Myocyte (in vitro differentiated cells): ENCODE measurements around the gene RGS9. TPM values are rescaled to one million over a fixed set of nuclear protein-coding genes. Genes with fewer than 3 reads are reported as not detected.
"Not testable (repeated sequence)": the region's sequence is repeated elsewhere in the genome, so short reads cannot be mapped to it uniquely, and the experiment has no call there.

Experiments used
- DNase-seq: peaks from one replicate; pipeline ENCODE4 v3.0.0-alpha.2; 2012; ENCODE audit warnings: low read depth
- polyA plus RNA-seq: library from polyadenylated mRNA; unstranded; fragments of >200 nt; gene quantifications from one replicate; pipeline ENCODE4 v1.2.1, GENCODE V29; 2012; ENCODE audit warnings: missing spikeins
- total RNA-seq: library from RNA; depleted of rRNA; stranded (reverse); fragments of >200 nt; gene quantifications from 2 replicates; pipeline ENCODE4 v1.2.3, GENCODE V29; 2014

RGS9 gene
- total RNA-seq, result 0.10 and 0.96 TPM in 2 replicates
- polyA plus RNA-seq, result 5.5 TPM

DNA sequence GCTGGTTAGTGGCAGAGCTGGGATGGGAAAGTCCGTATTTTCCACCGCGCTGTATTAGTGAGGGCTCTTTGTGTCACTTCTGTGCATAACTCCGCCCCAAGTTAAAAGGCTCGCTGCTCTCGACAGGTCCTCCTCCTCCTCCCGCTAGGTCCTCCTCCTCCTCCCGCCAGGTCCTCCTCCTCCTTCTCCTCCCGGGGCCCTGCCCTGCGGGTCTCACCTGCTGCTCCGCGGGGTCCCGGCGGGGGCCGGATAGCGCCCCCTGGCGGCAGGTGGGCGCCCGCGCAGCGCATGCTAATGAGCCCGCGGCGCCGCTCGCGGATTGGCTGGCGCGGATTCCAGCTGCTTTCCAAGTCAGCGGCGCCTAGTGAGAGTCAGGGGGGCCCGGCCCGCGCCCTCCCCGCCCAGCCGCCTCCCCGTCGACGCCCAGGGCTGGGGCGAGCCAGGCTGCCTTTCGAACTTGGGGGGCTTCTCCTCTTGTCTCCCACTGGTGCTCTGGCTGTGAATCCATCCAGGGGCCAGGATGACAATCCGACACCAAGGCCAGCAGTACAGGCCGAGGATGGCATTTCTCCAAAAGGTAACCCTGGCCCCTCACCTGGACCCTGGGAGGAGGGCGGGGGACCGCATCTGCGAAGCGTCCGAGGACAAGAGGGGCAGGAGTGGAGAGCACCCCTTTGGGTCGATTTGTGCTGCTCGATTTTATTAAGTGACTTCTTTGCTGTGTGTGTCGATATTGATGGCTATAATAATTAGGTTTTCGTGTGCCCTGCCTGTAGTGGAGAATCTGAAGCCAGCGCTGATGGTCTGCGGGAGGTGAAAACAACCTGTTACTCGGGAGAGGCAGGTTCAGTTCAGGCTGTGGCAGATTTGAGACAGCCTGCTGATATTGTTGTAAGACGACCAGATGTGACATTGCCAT is at the start of gene RGS9:
RGS9 (plus strand) TSS at position 350 of the 919 bp plus-strand sequence; CDS start at position 521, 171 bp downstream.
- peak; percentile 68 for DNase-seq

DNA sequence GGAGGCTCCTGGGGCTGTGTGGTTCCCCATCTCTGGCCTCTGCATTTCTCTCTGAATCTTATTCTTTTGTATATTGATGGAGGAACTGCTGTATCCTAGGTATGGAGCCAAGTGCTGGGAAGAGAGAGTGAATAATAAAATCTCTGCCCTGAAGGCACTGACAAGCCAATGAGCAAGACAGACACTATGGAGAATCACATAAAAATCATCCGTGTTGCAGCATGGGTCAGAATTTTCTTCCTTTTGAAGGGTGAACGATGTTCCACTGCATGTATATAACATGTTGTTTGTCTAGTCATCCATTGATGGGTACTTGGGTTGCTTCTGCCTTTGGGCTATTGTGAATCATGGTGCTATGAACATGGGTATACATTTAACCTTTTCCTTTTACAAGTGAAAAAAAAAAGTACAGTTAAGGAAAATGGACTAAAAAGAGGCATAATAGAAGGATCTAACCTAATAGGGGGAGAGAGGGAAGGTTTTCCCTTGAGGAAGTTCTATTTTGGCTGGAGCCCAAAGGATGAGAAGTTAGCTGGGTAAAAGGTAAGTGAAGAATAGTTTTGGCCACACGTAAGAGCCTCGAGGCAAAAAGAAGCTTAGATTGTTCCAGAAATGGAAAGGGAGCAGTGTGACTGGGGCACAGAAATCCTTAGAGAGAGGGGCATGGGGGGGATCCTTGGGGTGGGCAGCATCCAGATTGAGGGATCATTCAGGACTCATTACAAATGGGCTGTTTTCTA is 48.4 kb upstream of the RGS9 start:
- DNase-seq, result no peak

DNA sequence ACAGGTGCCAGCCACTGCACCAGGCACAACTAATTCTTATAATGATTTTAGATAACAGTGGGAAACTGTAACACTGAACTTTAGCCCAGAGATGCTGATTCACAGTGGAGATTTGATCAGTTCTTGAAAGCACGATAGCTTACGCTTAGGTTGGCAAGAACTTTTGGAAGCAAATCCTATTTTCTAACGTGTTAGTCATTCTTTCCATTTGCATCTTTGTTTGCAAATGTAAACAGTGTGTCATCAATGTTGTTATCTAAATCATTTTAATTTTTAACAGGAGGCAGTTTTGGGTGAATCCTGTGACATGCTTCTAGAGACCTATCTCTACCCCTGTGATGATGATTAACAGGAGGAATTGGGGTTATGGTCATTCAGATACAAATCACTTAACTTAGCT is 44.9 kb upstream of the RGS9 start:
- DNase-seq, result no peak

DNA sequence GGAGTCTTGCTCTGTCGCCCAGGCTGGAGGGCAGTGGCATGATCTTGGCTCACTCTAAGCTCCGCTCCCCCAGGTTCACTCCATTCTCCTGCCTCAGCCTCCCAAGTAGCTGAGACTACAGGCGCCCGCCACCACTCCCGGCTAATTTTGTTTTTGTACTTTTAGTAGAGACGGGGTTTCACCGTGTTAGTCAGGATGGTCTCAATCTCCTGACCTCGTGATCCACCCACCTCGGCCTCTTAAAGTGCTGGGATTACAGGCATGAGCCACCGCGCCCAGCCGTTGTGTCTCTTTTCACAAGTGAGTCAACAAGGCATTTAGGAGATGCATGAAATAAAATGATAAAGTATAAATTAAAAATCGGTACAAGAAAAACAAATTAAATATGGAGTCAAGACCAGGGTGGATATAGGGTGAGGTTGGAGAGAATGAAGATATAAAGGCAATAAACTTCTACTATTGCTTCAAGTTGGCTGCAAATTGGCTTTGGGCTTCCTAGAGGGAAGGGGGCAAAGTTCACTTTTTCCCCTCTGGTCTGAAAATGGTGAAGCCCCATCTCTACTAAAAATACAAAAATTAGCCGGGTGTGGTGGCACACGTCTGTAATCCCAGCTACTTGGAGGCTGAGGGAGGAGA is 44.3 kb upstream of the RGS9 start:
- DNase-seq, result not testable (repeated sequence)

DNA sequence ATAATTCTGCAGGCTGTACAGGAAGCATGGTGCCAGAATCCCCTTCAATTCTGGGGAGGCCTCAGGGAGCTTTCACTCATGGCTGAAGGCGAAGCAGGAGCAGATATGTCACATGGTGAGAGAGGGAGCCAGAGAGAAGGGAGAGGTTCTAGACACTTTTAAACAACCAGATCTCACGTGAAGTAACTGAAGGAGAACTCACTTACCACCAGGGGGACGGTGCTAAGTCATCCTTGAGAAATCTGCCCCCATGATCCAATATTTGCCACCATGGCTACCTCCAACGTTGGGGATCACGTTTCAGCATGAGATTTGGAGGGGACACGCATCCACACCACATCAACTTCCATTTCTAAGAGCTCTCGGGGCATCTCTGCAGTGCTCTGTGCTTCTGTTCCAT is 43.2 kb upstream of the RGS9 start:
- DNase-seq, result no peak

DNA sequence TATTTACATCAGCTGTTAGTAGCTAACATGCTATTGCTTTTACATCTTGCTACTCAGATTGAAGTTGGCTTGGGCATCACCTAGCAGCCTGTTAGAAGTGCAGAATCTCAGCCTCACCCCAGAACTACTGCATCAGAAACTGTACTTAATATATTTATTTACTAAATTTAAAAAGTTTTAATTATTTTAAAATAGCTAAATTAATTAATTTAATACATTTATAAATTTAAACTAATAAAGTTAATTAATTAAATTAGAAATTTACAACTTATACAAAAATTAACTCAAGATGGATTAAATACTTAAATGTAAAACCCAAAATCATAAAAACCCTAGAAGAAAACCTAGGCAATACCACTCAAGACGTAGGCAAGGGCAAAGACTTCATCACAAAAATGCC is 41.7 kb upstream of the RGS9 start:
- DNase-seq, result no peak

DNA sequence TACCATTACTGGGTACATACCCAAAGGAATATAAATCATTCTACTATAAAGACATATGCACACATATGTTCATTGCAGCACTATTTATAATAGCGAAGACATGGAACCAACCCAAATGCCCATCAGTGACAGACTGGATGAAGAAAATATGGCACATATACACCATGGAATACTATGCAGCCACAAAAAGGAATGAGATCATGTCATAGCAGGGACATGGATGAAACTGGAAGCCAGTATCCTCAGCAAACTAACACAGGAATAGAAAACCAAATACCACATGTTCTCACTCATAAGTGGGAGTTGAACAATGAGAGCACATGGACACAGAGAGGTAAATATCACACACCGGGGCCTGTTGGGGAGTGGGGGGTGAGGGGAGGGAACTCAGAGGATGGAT is 40.8 kb upstream of the RGS9 start:
- not testable (repeated sequence) for DNase-seq

DNA sequence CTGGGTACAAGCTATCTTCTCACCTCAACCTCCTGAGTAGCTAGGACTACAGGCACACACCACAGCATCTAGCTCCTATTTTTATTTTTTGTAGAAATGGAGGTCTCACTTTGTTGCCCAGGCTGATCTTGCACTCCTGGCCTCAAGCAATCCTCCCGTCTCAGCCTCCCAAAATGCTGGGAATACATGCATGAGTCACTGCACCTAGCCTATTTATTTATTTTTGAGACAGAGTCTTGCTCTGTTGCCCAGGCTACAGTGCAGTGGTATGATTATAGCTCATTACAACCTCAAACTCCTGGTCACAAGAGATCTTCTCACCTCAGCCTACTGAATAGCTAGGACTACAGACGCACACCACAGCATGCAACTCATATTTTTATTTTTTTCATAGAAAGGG is 40.1 kb upstream of the RGS9 start:
- DNase-seq, result no peak

DNA sequence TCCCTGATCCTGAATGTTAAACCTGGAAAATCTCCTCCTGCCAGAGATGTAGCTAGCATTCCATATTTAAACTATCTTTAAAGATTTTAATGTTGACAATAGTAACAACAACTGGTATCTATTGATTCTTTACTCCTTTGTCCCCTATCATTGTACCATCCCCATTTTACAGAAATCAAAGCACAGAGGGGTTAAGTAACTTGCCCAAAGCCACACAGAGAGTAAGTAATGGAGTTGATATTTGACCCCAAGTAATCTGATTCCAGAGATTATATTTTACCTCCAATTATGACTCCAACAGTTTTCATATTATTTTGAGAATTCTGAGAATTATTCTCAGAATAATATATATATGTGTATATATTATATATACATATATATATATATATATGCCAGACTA is 37.7 kb upstream of the RGS9 start:
- DNase-seq, result no peak

DNA sequence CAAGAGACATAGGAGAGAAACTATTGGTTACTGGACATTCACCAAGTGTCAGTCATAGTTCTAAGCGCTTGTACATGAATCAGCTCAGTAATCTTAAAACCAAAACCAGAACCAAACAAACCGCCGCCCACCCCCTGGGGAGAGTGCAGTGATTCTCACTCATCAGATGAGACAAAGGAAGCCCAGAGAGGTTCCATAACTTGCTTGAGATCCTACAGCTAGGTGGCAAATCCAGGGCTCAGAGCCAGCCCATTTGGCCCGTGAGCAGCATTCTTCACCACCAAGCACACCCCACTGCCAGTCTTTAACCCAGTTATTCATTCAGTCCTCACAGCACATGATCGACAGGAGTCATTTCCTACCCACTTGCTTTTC is 37.2 kb upstream of the RGS9 start:
- DNase-seq, result peak; percentile 90

DNA sequence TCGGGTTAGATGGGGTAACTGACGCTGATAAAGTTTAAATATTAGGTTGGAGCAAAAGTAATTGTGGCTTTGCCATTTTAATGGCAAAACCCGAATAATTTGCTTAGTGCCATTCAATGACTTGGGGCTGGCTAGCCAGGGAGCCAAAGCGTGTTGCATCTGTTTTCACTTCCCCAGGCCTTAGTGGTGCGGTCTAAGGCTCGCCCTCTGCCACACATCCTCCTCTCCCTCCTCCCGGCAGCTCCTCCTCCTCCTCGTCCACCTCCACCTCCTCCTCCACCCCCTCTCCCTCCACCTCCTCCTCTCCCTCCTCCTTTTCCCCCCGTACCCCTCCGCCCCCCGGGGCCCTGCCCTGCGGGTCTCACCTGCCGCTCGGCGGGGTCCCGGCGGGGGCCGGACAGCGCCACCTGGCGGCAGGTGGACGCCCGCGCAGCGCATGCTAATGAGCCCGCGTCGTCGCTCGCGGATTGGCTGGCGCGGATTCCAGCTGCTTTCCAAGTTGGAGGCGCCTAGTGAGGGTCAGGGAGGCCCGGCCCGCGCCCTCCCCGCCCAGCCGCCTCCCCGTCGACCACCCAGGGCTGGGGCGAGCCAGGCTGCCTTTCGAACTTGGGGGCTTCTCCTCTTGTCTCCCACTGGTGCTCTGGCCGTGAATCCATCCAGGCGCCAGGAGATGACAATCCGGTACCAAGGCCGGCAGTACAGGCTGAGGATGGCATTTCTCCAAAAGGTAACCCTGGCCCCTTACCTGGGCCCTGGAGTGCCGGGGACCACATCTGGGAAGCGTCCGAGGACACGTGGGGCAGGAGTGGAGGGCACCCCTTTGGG is 36.6 kb upstream of the RGS9 start:
- peak; percentile 78 for DNase-seq

DNA sequence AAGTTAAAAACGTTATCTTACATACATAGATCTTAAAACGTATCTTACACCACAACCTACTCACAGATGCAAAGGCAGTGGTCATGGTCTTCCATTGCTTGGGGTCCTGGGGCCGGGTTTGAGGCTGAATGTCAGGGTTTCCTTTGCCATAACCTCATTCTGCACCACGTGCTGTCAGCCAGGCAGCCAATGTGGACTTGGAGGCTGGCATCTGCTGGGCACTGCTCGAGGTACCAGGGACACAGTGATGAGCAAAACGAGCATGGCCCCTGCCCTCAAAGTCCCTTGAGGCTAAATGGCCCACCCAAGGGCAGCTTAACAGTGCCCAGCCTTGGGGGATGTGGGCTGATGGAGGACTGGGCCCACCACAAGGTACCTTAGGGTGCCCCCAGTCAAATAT is 35.8 kb upstream of the RGS9 start:
- DNase-seq, result no peak

DNA sequence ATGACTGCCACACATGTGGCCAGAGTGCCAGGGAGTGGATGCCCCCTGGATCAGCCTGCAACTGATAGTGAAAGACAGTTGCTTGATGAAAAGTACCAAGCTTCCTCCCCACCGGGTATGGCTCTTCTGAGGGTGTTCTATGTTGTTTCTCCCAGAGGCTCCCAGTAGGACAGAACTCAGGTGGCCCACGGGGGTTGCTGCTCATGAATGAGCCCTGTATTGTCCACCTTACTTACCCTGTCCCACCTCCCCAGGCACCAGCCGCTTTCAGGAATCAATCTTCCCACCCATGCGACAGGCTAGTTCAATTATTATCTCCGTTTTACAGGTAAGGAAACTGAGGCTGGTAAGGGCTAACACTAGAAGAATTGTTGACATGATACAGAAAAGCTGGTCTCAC is 34.9 kb upstream of the RGS9 start:
- no peak for DNase-seq

DNA sequence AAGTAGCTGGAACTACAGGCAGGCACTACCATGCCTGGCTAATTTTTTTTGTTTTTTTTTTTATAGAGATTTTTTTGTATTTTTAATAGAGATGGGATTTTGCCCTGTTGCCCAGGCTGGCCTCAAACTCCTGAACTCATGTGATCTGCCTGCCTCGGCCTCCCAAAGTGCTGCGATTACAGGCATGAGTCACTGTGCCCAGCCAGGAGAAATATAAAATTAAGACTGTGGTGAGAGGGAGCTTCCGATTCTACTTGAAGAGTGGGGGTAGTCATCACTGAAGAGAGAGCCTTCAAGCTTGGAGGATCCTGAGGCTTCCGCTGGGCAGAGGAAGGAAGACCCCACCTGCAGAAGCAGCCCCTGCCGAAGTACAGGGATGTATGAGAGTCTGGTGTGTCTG is 34.4 kb upstream of the RGS9 start:
- DNase-seq, result no peak

DNA sequence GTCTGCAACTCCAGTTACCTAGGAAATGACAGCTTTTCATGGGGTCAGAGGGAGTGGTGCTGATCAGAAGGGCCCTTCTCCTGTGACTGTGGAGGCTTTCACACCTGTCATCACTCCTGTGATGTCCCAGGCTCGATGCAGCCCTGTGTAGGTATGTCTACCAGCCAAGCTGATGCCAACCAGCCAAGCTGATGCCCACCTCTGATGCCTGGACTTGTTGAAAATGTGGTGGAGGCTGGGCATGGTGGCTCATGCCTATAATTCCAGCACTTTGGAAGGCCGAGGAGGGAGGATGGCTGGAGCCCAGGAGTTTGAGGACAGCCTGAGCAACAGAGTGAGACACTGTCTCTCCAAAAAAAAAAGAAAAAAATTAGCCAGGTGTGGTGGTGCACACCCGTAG is 33.7 kb upstream of the RGS9 start:
- DNase-seq, result no peak

DNA sequence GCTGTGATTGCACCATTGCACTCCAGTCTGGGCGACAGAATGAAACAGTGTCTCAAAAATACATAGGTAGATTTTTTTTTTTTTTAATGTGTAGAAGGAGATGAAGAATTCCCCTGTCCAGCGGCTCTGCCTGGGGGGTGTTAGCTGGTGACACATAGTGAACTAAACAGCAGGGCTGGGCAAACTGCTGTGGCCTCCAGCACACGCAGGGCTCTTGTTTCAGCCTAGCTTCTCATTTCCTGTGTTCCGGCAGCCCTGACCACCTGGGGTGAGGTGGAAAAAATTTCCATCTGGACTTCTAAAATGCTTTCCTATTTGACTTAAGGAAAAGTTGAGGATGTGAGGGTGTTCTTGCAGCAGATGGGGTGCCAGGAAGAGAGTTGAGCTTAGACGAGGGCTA is 33.3 kb upstream of the RGS9 start:
- DNase-seq, result no peak

DNA sequence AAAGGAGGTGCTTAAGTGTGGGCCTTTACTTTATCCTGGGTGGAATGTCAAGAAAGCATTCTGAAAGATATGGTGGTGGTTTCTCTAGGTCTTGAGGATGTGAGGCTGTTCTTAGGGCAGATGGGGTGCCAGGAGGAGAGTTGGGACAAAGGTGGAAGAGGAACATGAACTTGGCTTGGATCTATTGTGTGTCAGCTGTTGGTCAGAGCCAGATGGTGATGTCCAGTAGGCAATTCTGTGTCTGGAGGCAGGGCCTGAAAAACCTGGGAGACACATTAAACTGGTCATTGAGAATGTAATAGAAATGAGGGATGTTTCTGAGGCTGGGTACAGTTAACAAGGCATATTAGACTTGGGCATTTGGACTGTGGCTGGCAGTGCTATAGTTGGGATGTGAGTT is 32.6 kb upstream of the RGS9 start:
- DNase-seq, result no peak

DNA sequence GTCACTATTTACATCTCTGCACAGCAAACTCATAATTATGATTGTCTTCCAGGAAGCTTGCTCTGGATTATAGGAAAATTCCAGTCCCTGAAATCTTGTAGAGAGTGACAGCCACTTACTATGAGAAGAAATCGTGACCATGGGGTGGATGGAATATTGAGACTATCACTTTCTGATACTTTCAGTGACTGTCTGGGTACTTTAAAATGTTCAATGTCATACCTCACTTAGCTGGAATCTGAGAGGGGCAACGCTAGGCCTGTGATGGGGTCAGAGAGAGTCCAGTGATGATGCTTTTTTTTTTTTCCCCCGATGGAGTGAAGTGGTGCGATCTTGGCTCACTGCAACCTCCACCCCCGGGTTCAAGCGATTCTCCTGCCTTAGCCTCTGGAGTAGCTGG is 32.2 kb upstream of the RGS9 start:
- DNase-seq, result no peak

DNA sequence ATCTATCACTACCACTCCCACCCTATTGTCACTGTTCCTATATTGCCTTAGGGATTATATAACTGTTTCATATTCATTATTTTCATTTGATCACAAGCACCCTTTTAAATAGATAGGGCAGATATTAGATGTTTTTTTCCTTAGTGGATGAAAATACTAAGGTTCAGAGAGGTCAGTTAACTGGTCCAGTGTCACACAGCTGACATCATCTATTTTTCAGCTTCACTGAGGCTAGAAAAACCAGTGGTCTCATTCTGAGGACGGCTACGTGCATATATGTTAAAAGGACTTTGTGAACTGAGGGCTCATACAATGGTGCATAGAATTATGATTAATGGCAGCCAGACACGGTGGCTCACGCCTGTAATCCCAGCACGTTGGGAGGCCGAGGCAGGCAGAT is 29.0 kb upstream of the RGS9 start:
- no peak for DNase-seq

DNA sequence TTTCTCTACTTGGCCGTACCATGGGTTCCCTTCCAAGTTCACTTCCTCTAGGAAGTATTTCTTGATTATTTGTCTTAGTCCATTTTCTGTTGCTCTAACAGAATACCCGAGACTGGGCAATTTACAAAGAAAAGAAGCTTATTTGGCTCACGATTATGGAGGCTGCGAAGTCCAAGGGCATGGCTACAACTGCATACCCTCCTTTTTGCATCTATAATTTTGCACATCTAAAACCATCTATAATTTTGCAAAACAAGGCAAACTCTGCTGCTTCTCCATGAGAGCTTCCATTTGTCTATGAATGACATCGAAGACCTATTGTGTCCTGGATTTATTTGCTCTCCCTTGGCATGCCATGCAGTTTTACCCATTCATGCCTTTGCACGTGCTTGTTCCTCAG is 27.6 kb upstream of the RGS9 start:
- DNase-seq, result no peak

DNA sequence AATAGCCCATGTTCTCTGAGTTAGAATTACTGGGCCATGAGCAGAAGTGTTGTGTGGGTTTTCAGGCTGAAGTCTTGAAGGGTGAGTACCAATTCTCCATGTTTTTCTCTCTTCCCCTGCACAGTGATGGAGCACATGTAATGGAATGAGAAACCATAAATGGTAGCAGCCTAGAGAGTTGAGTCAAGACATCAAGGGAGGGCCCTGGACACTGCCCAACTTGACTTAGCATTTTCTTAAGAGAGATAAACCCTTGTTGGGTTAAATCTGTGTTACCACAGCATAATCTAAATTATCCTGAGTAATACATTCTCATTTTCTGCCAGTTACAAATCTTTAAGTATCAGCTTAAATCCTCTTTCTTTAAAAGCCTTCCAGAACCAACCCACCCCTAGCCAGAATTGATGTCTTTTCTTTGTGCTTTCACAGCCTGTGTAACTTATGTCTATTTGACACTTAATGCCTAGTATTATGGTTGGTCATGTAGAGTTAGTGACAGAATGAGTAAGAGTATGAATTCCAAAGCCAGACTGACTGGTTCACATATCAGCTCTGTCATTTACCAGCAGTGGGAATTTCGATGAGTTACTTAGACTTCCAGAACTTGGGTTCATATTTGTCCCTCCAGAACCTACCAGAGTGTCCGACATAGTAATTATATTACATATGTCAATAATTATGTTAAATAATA is 27.0 kb upstream of the RGS9 start:
- no peak for DNase-seq
